DMS 273 (cell line): Measurements from ENCODE around the gene BRD9.
"Not testable (repeated sequence)": the region's sequence is repeated elsewhere in the genome, so short reads cannot be mapped to it uniquely, and the experiment has no call there.

Experiments used
- DNase-seq: peaks from one replicate; lab custom pipeline; 2025; ENCODE audit not compliant: unreplicated experiment; lab: John Stamatoyannopoulos, UW

The BRD9 gene

GRCh38 chr5:881551-881935, 11.1 kb downstream of the BRD9 start:
- DNase-seq, result no peak

GRCh38 chr5:880816-881550, 11.6 kb downstream of the BRD9 start:
- DNase-seq, result no peak

GRCh38 chr5:878677-879076, 13.9 kb downstream of the BRD9 start:
- not testable (repeated sequence) for DNase-seq

- no peak for DNase-seq
Measured at GRCh38 chr5:878125-878524, 14.5 kb downstream of the BRD9 start.

GRCh38 chr5:876398-877365, 15.9 kb downstream of the BRD9 start:
- no peak for DNase-seq

GRCh38 chr5:875931-876330, 16.7 kb downstream of the BRD9 start:
- DNase-seq, result no peak

GRCh38 chr5:873328-873727, 19.3 kb downstream of the BRD9 start:
- no peak for DNase-seq

GRCh38 chr5:872301-872700, 20.3 kb downstream of the BRD9 start:
- DNase-seq, result no peak

- no peak for DNase-seq
Measured at GRCh38 chr5:871596-872298, 20.9 kb downstream of the BRD9 start.

GRCh38 chr5:870956-871355, 21.6 kb downstream of the BRD9 start:
- DNase-seq, result no peak

GRCh38 chr5:868428-869135, 24.0 kb downstream of the BRD9 start:
- no peak for DNase-seq

GRCh38 chr5:867300-867870, 25.2 kb downstream of the BRD9 start:
- DNase-seq, result peak; percentile 36

- no peak for DNase-seq
Measured at GRCh38 chr5:865771-866170, 26.8 kb downstream of the BRD9 start.

- DNase-seq, result no peak
Measured at GRCh38 chr5:865168-865521, 27.5 kb downstream of the BRD9 start.

GRCh38 chr5:864492-865167, 28.0 kb downstream of the BRD9 start:
- no peak for DNase-seq

GRCh38 chr5:863244-863805, 29.3 kb downstream of the BRD9 start:
- DNase-seq, result peak; percentile 53

GRCh38 chr5:862367-863243, 30.0 kb downstream of the BRD9 start:
- peak; percentile 42 for DNase-seq

GRCh38 chr5:861442-862366, 30.9 kb downstream of the BRD9 start:
- DNase-seq, result peak; percentile 61
